HG03159 (cell line): ENCODE data around the gene TDRD7.

Source experiments
- ATAC-seq: cut with Tn5 transposase; IDR thresholded peaks from one replicate; pipeline ENCODE4 v1.9.1; 2021; ENCODE audit warnings: mild to moderate bottlenecking, moderate library complexity; ENCODE audit not compliant: unreplicated experiment

Gene TDRD7

GRCh38 chr9:97521576-97522333, 109.9 kb downstream of the TDRD7 start:
- no peak for ATAC-seq

- no peak for ATAC-seq
These were observed 112.5 kb downstream of the TDRD7 start for GRCh38 chr9:97524424-97524823.

GRCh38 chr9:97525451-97525850, 113.6 kb downstream of the TDRD7 start:
- ATAC-seq: no peak

GRCh38 chr9:97526895-97527575, 115.1 kb downstream of the TDRD7 start:
- ATAC-seq: no peak

- ATAC-seq: no peak
These were observed 116.0 kb downstream of the TDRD7 start for GRCh38 chr9:97527626-97528528.

- no peak for ATAC-seq
These were observed 116.8 kb downstream of the TDRD7 start for GRCh38 chr9:97528529-97529230.

- ATAC-seq: peak; percentile 67
These were observed 117.6 kb downstream of the TDRD7 start for GRCh38 chr9:97529363-97530076.

GRCh38 chr9:97531888-97532376, 120.0 kb downstream of the TDRD7 start:
- no peak for ATAC-seq

- ATAC-seq: no peak
These were observed 122.3 kb downstream of the TDRD7 start for GRCh38 chr9:97534185-97534584.

- ATAC-seq: no peak
These were observed 123.2 kb downstream of the TDRD7 start for GRCh38 chr9:97534961-97535594.

GRCh38 chr9:97535771-97536170, 123.9 kb downstream of the TDRD7 start:
- ATAC-seq: no peak

- ATAC-seq: no peak
These were observed 124.6 kb downstream of the TDRD7 start for GRCh38 chr9:97536480-97536879.

- ATAC-seq: no peak
These were observed 131.7 kb downstream of the TDRD7 start for GRCh38 chr9:97543561-97543960.

- no peak for ATAC-seq
These were observed 133.6 kb downstream of the TDRD7 start for GRCh38 chr9:97545486-97545885.
